HCT116 (cell line): Measurements from ENCODE around the gene PTPN4. TPM values are rescaled to one million over a fixed set of nuclear protein-coding genes. Genes with fewer than 3 reads are reported as not detected.

ENCODE experiments used
- ATAC-seq: fragments of 200-7000 bp; cut with Tn5 transposase; 2 replicates; pipeline ENCODE4 v1.9.1; 2020; ENCODE audit warnings: mild to moderate bottlenecking, moderate library complexity
- BruUV-seq: library from RNA; stranded (reverse); fragments of 400-500 nt; replicated peaks from 2 replicates; lab custom pipeline; 2021; lab: Mats Ljungman, UMichigan
- CTCF ChIA-PET: fragments of 300-600 bp; sonication (Branson Sonifier 250); formaldehyde crosslinking; loops from one replicate; lab custom pipeline; 2021; ENCODE audit warnings: antibody characterized with exemption; lab: Charles Lee
- POLR2A ChIA-PET: fragments of 300-600, 350-600 bp; sonication (Branson Sonifier 250); formaldehyde crosslinking; loops from one replicate; lab custom pipeline; 2021; ENCODE audit warnings: antibody characterized with exemption; lab: Charles Lee
- RAD21 ChIA-PET, 2 experiments: fragments of 300-600 bp; sonication (Branson Sonifier 250); formaldehyde crosslinking; loops; one replicate each; lab custom pipeline; 2023; ENCODE audit warnings: low total read pairs in 2 of 2; ENCODE audit not compliant: uncharacterized antibody in 2 of 2, unreplicated experiment in 2 of 2, low non-redundant PET in 1 of 2; lab: Charles Lee
- DNase-seq: peaks from one replicate; pipeline ENCODE4 v3.0.0-alpha.2; 2010; ENCODE audit warnings: low read depth, low spot score
- H2AFZ ChIP-seq: fragments of 200-600 bp; shearing (Covaris generic), sonication (generic); 2 replicates; pipeline ENCODE4 v1.6.1; 2017; ENCODE audit warnings: low read depth, mixed run types, mixed read lengths, antibody characterized with exemption, low read length; ENCODE audit not compliant: poor library complexity, severe bottlenecking
- H3K27ac ChIP-seq: 2 replicates; pipeline ENCODE4 v1.5.1; 2012; ENCODE audit warnings: low read depth, low read length
- H3K27me3 ChIP-seq: fragments of 200-600 bp; sonication (generic); 2 replicates; pipeline ENCODE4 v1.6.1; 2016; ENCODE audit warnings: mixed run types, low read length, mixed read lengths; ENCODE audit not compliant: insufficient read depth
- H3K36me3 ChIP-seq, 2 experiments: fragments of 200-500 bp in 1 of 2; fragments of 200-600 bp in 1 of 2; sonication (Bioruptor generic) in 1 of 2; sonication (generic) in 1 of 2; 2 replicates each; pipeline versions ENCODE4 v1.5.1 to v1.6.1; 2014 to 2016; ENCODE audit warnings: low read length in 2 of 2, inconsistent platforms in 1 of 2, mixed read lengths in 1 of 2, mixed run types in 1 of 2; ENCODE audit not compliant: insufficient read depth in 2 of 2, control insufficient read depth in 1 of 2
- H3K4me1 ChIP-seq, 2 experiments: fragments of 200-600 bp in 1 of 2; sonication (generic) in 1 of 2; 2 replicates each; pipeline versions ENCODE4 v1.5.1 to v1.6.1; 2012 to 2017; ENCODE audit warnings: low read length in 2 of 2, inconsistent platforms in 1 of 2, mild to moderate bottlenecking in 1 of 2, mixed read lengths in 1 of 2, mixed run types in 1 of 2, moderate library complexity in 1 of 2; ENCODE audit not compliant: insufficient read depth in 2 of 2, control insufficient read depth in 1 of 2
- H3K4me2 ChIP-seq: fragments of 200-600 bp; sonication (generic); 2 replicates; pipeline ENCODE4 v1.6.1; 2017; ENCODE audit warnings: mixed run types, low read length, mixed read lengths
- H3K4me3 ChIP-seq, 2 experiments: fragments of 200-600 bp in 1 of 2; sonication (generic) in 1 of 2; replicated peaks in 1 of 2; 2 replicates each; pipeline ENCODE4 v1.5.1; 2011 to 2016; ENCODE audit warnings: low read length in 2 of 2, control low read depth in 1 of 2, low read depth in 1 of 2, mild to moderate bottlenecking in 1 of 2, mixed read lengths in 1 of 2, mixed run types in 1 of 2
- H3K79me2 ChIP-seq: fragments of 200-600 bp; sonication (generic); 2 replicates; pipeline ENCODE4 v1.6.1; 2017; ENCODE audit warnings: mild to moderate bottlenecking, mixed run types, low read length, moderate library complexity, mixed read lengths; ENCODE audit not compliant: insufficient read depth
- H3K9ac ChIP-seq: fragments of 200-600 bp; sonication (generic); 2 replicates; pipeline ENCODE4 v1.6.1; 2016; ENCODE audit warnings: low read length, mixed read lengths
- H3K9me2 ChIP-seq: fragments of 200-600 bp; sonication (generic), shearing (Covaris generic); 2 replicates; pipeline ENCODE4 v1.6.1; 2017; ENCODE audit warnings: mixed run types, mild to moderate bottlenecking, moderate library complexity; ENCODE audit not compliant: insufficient read depth
- H3K9me3 ChIP-seq, 2 experiments: fragments of 200-500 bp in 1 of 2; fragments of 200-600 bp in 1 of 2; sonication (Bioruptor generic) in 1 of 2; sonication (generic) in 1 of 2; 2 replicates each; pipeline ENCODE4 v1.6.1; 2014 to 2017; ENCODE audit warnings: low read length in 2 of 2, mixed read lengths in 2 of 2, inconsistent platforms in 1 of 2, low read depth in 1 of 2, mild to moderate bottlenecking in 1 of 2, mixed run types in 1 of 2, moderate library complexity in 1 of 2; ENCODE audit not compliant: control insufficient read depth in 1 of 2, insufficient read depth in 1 of 2
- H4K20me1 ChIP-seq: fragments of 200-600 bp; sonication (generic), shearing (Covaris generic); 2 replicates; pipeline ENCODE4 v1.6.1; 2017; ENCODE audit warnings: mixed run types, mild to moderate bottlenecking, moderate library complexity; ENCODE audit not compliant: insufficient read depth
- CBX3 ChIP-seq: IDR thresholded peaks from 2 replicates; pipeline ENCODE4 v1.6.1; 2012; ENCODE audit warnings: low read depth
- EZH2 ChIP-seq: fragments of 200-600 bp; sonication (generic); IDR thresholded peaks from 2 replicates; pipeline ENCODE4 v1.6.1; 2017; ENCODE audit warnings: antibody characterized with exemption, mixed run types
- JUND ChIP-seq: IDR thresholded peaks from 2 replicates; pipeline ENCODE4 v1.6.1; 2012
- POLR2AphosphoS5 ChIP-seq: IDR thresholded peaks from 2 replicates; pipeline ENCODE4 v1.6.1; 2011; ENCODE audit warnings: mild to moderate bottlenecking, low read depth, low read length, moderate library complexity
- REST ChIP-seq: IDR thresholded peaks from 2 replicates; pipeline ENCODE4 v1.6.1; 2012; ENCODE audit warnings: low read depth
- SP1 ChIP-seq: IDR thresholded peaks from 2 replicates; pipeline ENCODE4 v1.6.1; 2012; ENCODE audit warnings: low read depth
- TCF7L2 ChIP-seq: IDR thresholded peaks from 2 replicates; pipeline ENCODE4 v1.7.0; 2011; ENCODE audit warnings: borderline replicate concordance, inconsistent platforms; ENCODE audit not compliant: insufficient read depth, insufficient read length; ENCODE audit errors: extremely low read depth
- YY1 ChIP-seq: IDR thresholded peaks from 2 replicates; pipeline ENCODE4 v1.6.1; 2011; ENCODE audit warnings: low read length, low read depth, moderate library complexity, mild to moderate bottlenecking; ENCODE audit not compliant: insufficient replicate concordance; ENCODE audit errors: extremely low read depth
- ZFX ChIP-seq: fragments of 450-650 bp; IDR thresholded peaks from 2 replicates; pipeline ENCODE4 v1.6.1; 2017
- intact Hi-C: fragments of 100-400 bp; cut with micrococcal nuclease; formaldehyde crosslinking; loops from 2 replicates; pipeline ENCODE4 v1.10.0; 2022
- total RNA-seq: library from RNA; stranded (reverse); gene quantifications from one replicate; pipeline ENCODE4 v1.2.1, GENCODE V29; 2021; ENCODE audit not compliant: unreplicated experiment

PTPN4 gene
- total RNA-seq, 1 experiment from 2014 or later, result 38.4 TPM

GRCh38 chr2:119838179-119838578 is 78.5 kb downstream of the PTPN4 start:
- DNase-seq (no peak), ATAC-seq (no peak)
- 0 out of 4 replicates have a peak, but pooled peaks cover 3% of the 10 kb centered on the region in 2 experiments for H3K4me1 ChIP-seq
- no peak overlapping the region for H3K4me3 ChIP-seq
- H4K20me1 ChIP-seq, result no peaks in the 10 kb centered on the region
- ChIA-PET POLR2A (no interaction called here), CTCF (no interaction called here), RAD21 (no interaction called here)
- intact Hi-C loops, result no loop called here
- H3K36me3 ChIP-seq, result no peaks in the 10 kb centered on the region
- H3K9ac ChIP-seq, result no peak overlapping the region
- H3K27ac ChIP-seq, result no peak overlapping the region
- no peaks in the 10 kb centered on the region for H3K27me3 ChIP-seq
- no peaks in the 10 kb centered on the region; the same call in 1 of the 2 replicates for H3K79me2 ChIP-seq
- no peaks in the 10 kb centered on the region for H3K9me2 ChIP-seq
- TF ChIP-seq YY1, result no peak
- no peak for TF ChIP-seq JUND
- TF ChIP-seq, all 23 proteins: peak for 0
- no peak overlapping the region for H2AFZ ChIP-seq
- no peaks in the 10 kb centered on the region for H3K9me3 ChIP-seq
- no TSS peak for BruUV-seq
- no peak overlapping the region for H3K4me2 ChIP-seq

- CTCF ChIA-PET, result no interaction called here
- H3K79me2 ChIP-seq, result peaks cover 3% of the 10 kb centered on the region; the same call in 1 of the 2 replicates
- no peaks in the 10 kb centered on the region for H3K9me3 ChIP-seq
- DNase-seq (no peak), ATAC-seq (no peak)
- H3K27me3 ChIP-seq, result no peaks in the 10 kb centered on the region
- no peaks in the 10 kb centered on the region for H4K20me1 ChIP-seq
- H3K27ac ChIP-seq, result no peak overlapping the region
- H3K4me3 ChIP-seq, result no peak overlapping the region
- no peaks in the 10 kb centered on the region for H3K9me2 ChIP-seq
- BruUV-seq, result no TSS peak
- intact Hi-C loops, result no loop called here
- TF ChIP-seq CBX3 (no peak), SP1 (no peak), YY1 (no peak), EZH2 (no peak), REST (no peak), TCF7L2 (no peak), POLR2AphosphoS5 (no peak), ZFX (no peak)
- H3K36me3 ChIP-seq, result no peaks in the 10 kb centered on the region
- H3K4me2 ChIP-seq, result no peak overlapping the region
- H3K9ac ChIP-seq, result no peak overlapping the region
- 0 out of 4 replicates have a peak, but pooled peaks cover 3% of the 10 kb centered on the region in 2 experiments for H3K4me1 ChIP-seq
- POLR2A ChIA-PET, result no interaction called here
- RAD21 ChIA-PET, result no interaction called here
- H2AFZ ChIP-seq, result no peak overlapping the region
Observed at GRCh38 chr2:119841550-119841949, 81.8 kb downstream of the PTPN4 start.
